Measurements from ENCODE around the gene RPLP1.

Gene RPLP1

GRCh38 chr15:69452692-69453521 lies at the start of gene RPLP1:
TSS of gene RPLP1 (plus strand) at chr15:69452818. CDS start at chr15:69452949, 131 bp downstream.
- H3K36me3 ChIP-seq (ENCODE audit: control insufficient read depth, low read depth, low read length): peaks cover 46% of the 10 kb centered on the region
- peak within 1 kb of the TSS; percentile 90 for H3K4me3 ChIP-seq (ENCODE audit: low read length)
- no peaks in the 10 kb centered on the region for H3K27me3 ChIP-seq (ENCODE audit: control insufficient read depth, insufficient read depth, low read length)

GRCh38 chr15:69403594-69403993 lies 49.0 kb upstream of the RPLP1 start:
- no peaks in the 10 kb centered on the region for H3K9me3 ChIP-seq (ENCODE audit: control insufficient read depth, low read depth, low read length)
- no peaks in the 10 kb centered on the region for H3K4me1 ChIP-seq (ENCODE audit: control insufficient read depth, low read depth, low read length)
- H3K36me3 ChIP-seq (ENCODE audit: control insufficient read depth, low read depth, low read length): no peaks in the 10 kb centered on the region
- H3K27ac ChIP-seq (ENCODE audit: low read length): no peak overlapping the region
- H3K9ac ChIP-seq (ENCODE audit: low read length): no peak overlapping the region
- no peak overlapping the region for H3K4me3 ChIP-seq (ENCODE audit: low read length)
- no peaks in the 10 kb centered on the region for H3K27me3 ChIP-seq (ENCODE audit: control insufficient read depth, insufficient read depth, low read length)

More at GRCh38 chr15:69452692-69453521, at the start of gene RPLP1:
- Histone ChIP-seq H3K9me3 (ENCODE audit: control insufficient read depth, low read depth, low read length) (no peaks in the 10 kb centered on the region), H3K27ac (ENCODE audit: low read length) (peak within 1 kb of the TSS; percentile 44), H3K9ac (ENCODE audit: low read length) (peak within 1 kb of the TSS; percentile 96), H3K4me1 (ENCODE audit: control insufficient read depth, low read depth, low read length) (peaks cover 9% of the 10 kb centered on the region)

- Histone ChIP-seq H3K4me1 (ENCODE audit: control insufficient read depth, low read depth, low read length) (no peaks in the 10 kb centered on the region), H3K36me3 (ENCODE audit: control insufficient read depth, low read depth, low read length) (no peaks in the 10 kb centered on the region), H3K9me3 (ENCODE audit: control insufficient read depth, low read depth, low read length) (no peaks in the 10 kb centered on the region), H3K9ac (ENCODE audit: low read length) (no peak overlapping the region), H3K27me3 (ENCODE audit: control insufficient read depth, insufficient read depth, low read length) (no peaks in the 10 kb centered on the region), H3K27ac (ENCODE audit: low read length) (no peak overlapping the region), H3K4me3 (ENCODE audit: low read length) (no peak overlapping the region)
Measured at GRCh38 chr15:69405110-69405509, 47.5 kb upstream of the RPLP1 start.

GRCh38 chr15:69407719-69408400 lies 44.8 kb upstream of the RPLP1 start:
- no peaks in the 10 kb centered on the region for H3K36me3 ChIP-seq (ENCODE audit: control insufficient read depth, low read depth, low read length)
- H3K27me3 ChIP-seq (ENCODE audit: control insufficient read depth, insufficient read depth, low read length): no peaks in the 10 kb centered on the region
- H3K27ac ChIP-seq (ENCODE audit: low read length): no peak overlapping the region
- H3K9ac ChIP-seq (ENCODE audit: low read length): no peak overlapping the region
- no peak overlapping the region for H3K4me3 ChIP-seq (ENCODE audit: low read length)
- H3K4me1 ChIP-seq (ENCODE audit: control insufficient read depth, low read depth, low read length): no peaks in the 10 kb centered on the region
- H3K9me3 ChIP-seq (ENCODE audit: control insufficient read depth, low read depth, low read length): no peaks in the 10 kb centered on the region

GRCh38 chr15:69408841-69409240 lies 43.8 kb upstream of the RPLP1 start:
- no peaks in the 10 kb centered on the region for H3K9me3 ChIP-seq (ENCODE audit: control insufficient read depth, low read depth, low read length)
- H3K4me3 ChIP-seq (ENCODE audit: low read length): no peak overlapping the region
- no peak overlapping the region for H3K27ac ChIP-seq (ENCODE audit: low read length)
- no peaks in the 10 kb centered on the region for H3K36me3 ChIP-seq (ENCODE audit: control insufficient read depth, low read depth, low read length)
- H3K4me1 ChIP-seq (ENCODE audit: control insufficient read depth, low read depth, low read length): no peaks in the 10 kb centered on the region
- no peak overlapping the region for H3K9ac ChIP-seq (ENCODE audit: low read length)
- no peaks in the 10 kb centered on the region for H3K27me3 ChIP-seq (ENCODE audit: control insufficient read depth, insufficient read depth, low read length)

GRCh38 chr15:69410248-69410874 lies 42.3 kb upstream of the RPLP1 start:
- no peaks in the 10 kb centered on the region for H3K27me3 ChIP-seq (ENCODE audit: control insufficient read depth, insufficient read depth, low read length)
- H3K4me3 ChIP-seq (ENCODE audit: low read length): no peak overlapping the region
- H3K9me3 ChIP-seq (ENCODE audit: control insufficient read depth, low read depth, low read length): no peaks in the 10 kb centered on the region
- no peaks in the 10 kb centered on the region for H3K36me3 ChIP-seq (ENCODE audit: control insufficient read depth, low read depth, low read length)
- no peak overlapping the region for H3K9ac ChIP-seq (ENCODE audit: low read length)
- no peak overlapping the region for H3K27ac ChIP-seq (ENCODE audit: low read length)
- H3K4me1 ChIP-seq (ENCODE audit: control insufficient read depth, low read depth, low read length): peaks cover 2% of the 10 kb centered on the region

- peaks cover 7% of the 10 kb centered on the region for H3K4me1 ChIP-seq (ENCODE audit: control insufficient read depth, low read depth, low read length)
- H3K9me3 ChIP-seq (ENCODE audit: control insufficient read depth, low read depth, low read length): no peaks in the 10 kb centered on the region
- no peak overlapping the region for H3K27ac ChIP-seq (ENCODE audit: low read length)
- H3K27me3 ChIP-seq (ENCODE audit: control insufficient read depth, insufficient read depth, low read length): no peaks in the 10 kb centered on the region
- no peak overlapping the region for H3K9ac ChIP-seq (ENCODE audit: low read length)
- H3K4me3 ChIP-seq (ENCODE audit: low read length): no peak overlapping the region
- H3K36me3 ChIP-seq (ENCODE audit: control insufficient read depth, low read depth, low read length): peaks cover 3% of the 10 kb centered on the region
Measured at GRCh38 chr15:69412274-69412673, 40.3 kb upstream of the RPLP1 start.

GRCh38 chr15:69412701-69413100 lies 39.9 kb upstream of the RPLP1 start:
- Histone ChIP-seq H3K9ac (ENCODE audit: low read length) (no peak overlapping the region), H3K4me3 (ENCODE audit: low read length) (no peak overlapping the region), H3K27me3 (ENCODE audit: control insufficient read depth, insufficient read depth, low read length) (no peaks in the 10 kb centered on the region), H3K9me3 (ENCODE audit: control insufficient read depth, low read depth, low read length) (no peaks in the 10 kb centered on the region), H3K4me1 (ENCODE audit: control insufficient read depth, low read depth, low read length) (peaks cover 7% of the 10 kb centered on the region), H3K27ac (ENCODE audit: low read length) (no peak overlapping the region), H3K36me3 (ENCODE audit: control insufficient read depth, low read depth, low read length) (peaks cover 7% of the 10 kb centered on the region)

GRCh38 chr15:69413822-69414700 lies 38.6 kb upstream of the RPLP1 start, which contains the start of gene KIF23:
TSS of gene KIF23 (plus strand) at chr15:69414349. CDS start at chr15:69414466, 117 bp downstream.
- Histone ChIP-seq H3K36me3 (ENCODE audit: control insufficient read depth, low read depth, low read length) (peaks cover 21% of the 10 kb centered on the region), H3K9ac (ENCODE audit: low read length) (peak within 1 kb of the TSS; percentile 65), H3K27me3 (ENCODE audit: control insufficient read depth, insufficient read depth, low read length) (no peaks in the 10 kb centered on the region), H3K9me3 (ENCODE audit: control insufficient read depth, low read depth, low read length) (no peaks in the 10 kb centered on the region), H3K4me1 (ENCODE audit: control insufficient read depth, low read depth, low read length) (peaks cover 7% of the 10 kb centered on the region), H3K27ac (ENCODE audit: low read length) (no peak within 1 kb of the TSS), H3K4me3 (ENCODE audit: low read length) (peak within 1 kb of the TSS; percentile 89)

- no peak overlapping the region for H3K27ac ChIP-seq (ENCODE audit: low read length)
- H3K9ac ChIP-seq (ENCODE audit: low read length): peak overlapping the region; percentile 65
- no peaks in the 10 kb centered on the region for H3K27me3 ChIP-seq (ENCODE audit: control insufficient read depth, insufficient read depth, low read length)
- peak overlapping the region; percentile 89 for H3K4me3 ChIP-seq (ENCODE audit: low read length)
- H3K4me1 ChIP-seq (ENCODE audit: control insufficient read depth, low read depth, low read length): peaks cover 7% of the 10 kb centered on the region
- H3K9me3 ChIP-seq (ENCODE audit: control insufficient read depth, low read depth, low read length): no peaks in the 10 kb centered on the region
- H3K36me3 ChIP-seq (ENCODE audit: control insufficient read depth, low read depth, low read length): peaks cover 27% of the 10 kb centered on the region
Measured at GRCh38 chr15:69414701-69415167, 37.9 kb upstream of the RPLP1 start.

Data from iPS-18a (cell line).